ENCODE data around the gene MGA.

DNA sequence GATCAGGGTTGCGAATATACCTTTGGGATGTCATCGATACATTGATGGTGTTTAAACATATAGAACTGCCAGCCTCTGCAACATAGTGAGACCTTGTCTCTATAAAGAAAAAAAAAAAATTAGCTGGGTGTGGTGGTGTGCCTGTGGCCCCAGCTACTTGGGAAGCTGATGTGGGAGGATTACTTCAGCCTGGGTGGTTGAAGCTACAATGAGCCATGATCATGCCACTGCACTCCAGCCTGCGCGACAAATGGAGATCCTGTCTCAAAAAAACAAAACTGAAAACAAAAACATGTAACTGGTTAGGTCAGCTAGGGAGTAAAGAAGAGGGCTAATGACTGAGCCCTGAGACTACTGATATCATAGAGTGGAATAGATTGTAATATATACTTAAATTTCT is 30.7 kb upstream of the MGA start:
- TF ChIP-seq CTCF (IDR thresholded peaks at IDR 0.05) (no peak), POLR2A (IDR thresholded peaks at IDR 0.05) (no peak)
